Transverse colon (tissue), 4 donors: Measurements from ENCODE around the gene TMEM208. TPM values are rescaled to one million over a fixed set of nuclear protein-coding genes. Genes with fewer than 3 reads are reported as not detected.

Experiments
- DNase-seq: peaks from one replicate; pipeline ENCODE4 v3.0.0-alpha.2; 2019
- H3K27ac ChIP-seq, 4 donors: fragments of 200-600 bp; sonication (generic); 2 replicates each; pipeline ENCODE4 v1.5.1; 2016 to 2018; ENCODE audit warnings: inconsistent platforms in 4 of 4
- H3K27me3 ChIP-seq: fragments of 200-600 bp; sonication (generic); 2 replicates; pipeline ENCODE4 v1.5.1; 2017; ENCODE audit warnings: inconsistent platforms
- H3K36me3 ChIP-seq, 4 donors: fragments of 200-600 bp; sonication (generic); 2 replicates each; pipeline ENCODE4 v1.5.1; 2017 to 2019; ENCODE audit warnings: inconsistent platforms in 4 of 4
- H3K4me1 ChIP-seq, 4 donors: fragments of 200-600 bp; sonication (generic); 2 replicates each; pipeline ENCODE4 v1.5.1; 2017 to 2020; ENCODE audit warnings: inconsistent platforms in 4 of 4
- H3K4me3 ChIP-seq, 4 donors: fragments of 200-600 bp; sonication (generic); 1 replicate in 1 of 4; 2 replicates in 3 of 4; pipeline versions ENCODE4 v1.5.1 to v1.6.1; 2017 to 2019; ENCODE audit warnings: inconsistent platforms in 4 of 4
- H3K9me3 ChIP-seq, 2 donors: fragments of 200-600 bp; sonication (generic); 2 replicates each; pipeline ENCODE4 v1.5.1; 2017 to 2019; ENCODE audit warnings: inconsistent platforms in 2 of 2
- EP300 ChIP-seq: sonication (generic); formaldehyde crosslinking; IDR thresholded peaks from one replicate; pipeline ENCODE4 v1.6.1; 2017; ENCODE audit warnings: antibody characterized with exemption, low read depth
- POLR2A ChIP-seq: fragments of 450-650 bp; IDR thresholded peaks from one replicate; pipeline ENCODE4 v1.6.1; 2016; ENCODE audit warnings: antibody characterized with exemption, mild to moderate bottlenecking, moderate library complexity
- POLR2AphosphoS5 ChIP-seq, 3 donors: sonication (generic); formaldehyde crosslinking; IDR thresholded peaks; one replicate each; pipeline ENCODE4 v1.6.1; 2016; ENCODE audit warnings: antibody characterized with exemption in 3 of 3
- WGBS, 2 donors: methylation state at CpG; one replicate each; pipeline ENCODE4 v1.1.5; 2018; ENCODE audit warnings: low coverage in 1 of 2; 5-methylcytosine and 5-hydroxymethylcytosine counted together
- in situ Hi-C, 4 donors: fragments of 200-750 bp; cut with MboI; loops; one replicate each; pipeline versions ENCODE4 v1.15.0 to v1.15.1; 2017; ENCODE audit warnings: low sequenced_read_pairs in 3 of 4, low pct_ligation_motif_present in 1 of 4, low pct_unique_long_range_greater_than_20kb in 1 of 4
- intact Hi-C: fragments of 100-400 bp; cut with DNase I; formaldehyde crosslinking; loops from one replicate; pipeline ENCODE4 v1.15.1; 2023; ENCODE audit warnings: low total_unique reads
- total RNA-seq, 4 donors: library from RNA; depleted of rRNA; stranded (reverse); fragments of >200 nt; gene quantifications; one replicate each; pipeline ENCODE4 v1.1.0, GENCODE V29; 2016
- TF ChIP-seq, protein P1 (sequence below), 5 experiments: fragments of 200-600 bp in 3 of 5; fragments of 450-650 bp in 2 of 5; sonication (generic) in 3 of 5; IDR thresholded peaks; 1 replicate in 2 of 5; 2 replicates in 3 of 5; pipeline ENCODE4 v1.5.1; 2016 to 2017; ENCODE audit warnings: antibody characterized with exemption in 5 of 5, inconsistent platforms in 3 of 5, mild to moderate bottlenecking in 2 of 5, moderate library complexity in 1 of 5

The TMEM208 gene
- total RNA-seq, 4 donors from 2014 or later, result 29.5 to 50.2 (median 39.3) TPM; not detected in 1

DNA sequence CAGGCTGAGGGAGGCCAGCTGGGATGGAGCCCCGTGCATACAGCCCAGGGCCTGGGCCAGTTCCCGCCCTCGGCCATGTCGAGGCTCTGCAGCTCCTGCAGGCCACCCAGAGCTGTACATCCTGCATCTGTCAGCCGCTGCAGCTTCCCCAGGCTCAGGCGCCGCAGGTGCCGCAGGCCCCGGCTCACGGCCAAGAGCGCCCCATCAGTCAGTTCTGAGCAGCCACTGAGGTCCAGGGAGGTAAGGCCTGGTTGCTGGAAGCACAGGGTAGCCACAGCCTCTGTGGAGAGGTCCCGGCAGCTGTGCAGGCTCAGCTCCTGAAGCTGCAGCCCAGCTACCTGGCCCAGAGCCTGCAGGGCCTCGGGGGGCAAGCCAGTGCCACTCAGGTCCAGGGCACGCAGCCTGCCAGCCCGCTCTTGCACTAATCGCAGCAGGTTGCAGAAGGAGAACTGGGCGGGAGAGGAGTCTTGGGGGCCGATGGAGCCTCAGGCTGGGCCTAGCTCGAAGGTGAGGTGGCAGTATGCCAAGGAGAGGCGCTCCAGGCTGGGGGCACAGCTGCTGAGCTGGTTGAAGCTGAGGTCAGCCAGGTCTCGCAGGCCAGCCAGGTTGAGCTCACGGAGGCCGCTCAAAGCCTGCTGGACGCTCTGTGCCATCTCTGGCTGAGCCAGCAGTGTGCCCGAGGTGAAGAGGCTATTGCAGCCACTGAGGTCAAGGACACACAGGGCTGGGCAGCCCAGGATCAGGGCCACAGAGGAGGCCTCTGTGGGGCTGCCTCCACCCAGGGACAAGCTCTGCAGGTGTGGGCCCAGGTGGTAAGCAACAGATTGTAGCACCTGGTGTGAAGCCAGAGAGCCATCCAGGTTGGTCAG lies 16.6 kb upstream of the TMEM208 start:
- in situ Hi-C loops, result no loop called here
- no peaks in the 10 kb centered on the region for H3K27me3 ChIP-seq
- H3K9me3 ChIP-seq, result no peaks in the 10 kb centered on the region
- intact Hi-C loops, result no loop called here
- no peak overlapping the region for H3K27ac ChIP-seq
- no peaks in the 10 kb centered on the region for H3K4me1 ChIP-seq
- H3K4me3 ChIP-seq, result no peak overlapping the region
- no peaks in the 10 kb centered on the region for H3K36me3 ChIP-seq
- WGBS, 2 donors, result 89% methylated on average over 21 of the region's 25 CpGs; no CpG with 5 or more reads in 1 of the 2 donors
- TF ChIP-seq, protein P1, sequence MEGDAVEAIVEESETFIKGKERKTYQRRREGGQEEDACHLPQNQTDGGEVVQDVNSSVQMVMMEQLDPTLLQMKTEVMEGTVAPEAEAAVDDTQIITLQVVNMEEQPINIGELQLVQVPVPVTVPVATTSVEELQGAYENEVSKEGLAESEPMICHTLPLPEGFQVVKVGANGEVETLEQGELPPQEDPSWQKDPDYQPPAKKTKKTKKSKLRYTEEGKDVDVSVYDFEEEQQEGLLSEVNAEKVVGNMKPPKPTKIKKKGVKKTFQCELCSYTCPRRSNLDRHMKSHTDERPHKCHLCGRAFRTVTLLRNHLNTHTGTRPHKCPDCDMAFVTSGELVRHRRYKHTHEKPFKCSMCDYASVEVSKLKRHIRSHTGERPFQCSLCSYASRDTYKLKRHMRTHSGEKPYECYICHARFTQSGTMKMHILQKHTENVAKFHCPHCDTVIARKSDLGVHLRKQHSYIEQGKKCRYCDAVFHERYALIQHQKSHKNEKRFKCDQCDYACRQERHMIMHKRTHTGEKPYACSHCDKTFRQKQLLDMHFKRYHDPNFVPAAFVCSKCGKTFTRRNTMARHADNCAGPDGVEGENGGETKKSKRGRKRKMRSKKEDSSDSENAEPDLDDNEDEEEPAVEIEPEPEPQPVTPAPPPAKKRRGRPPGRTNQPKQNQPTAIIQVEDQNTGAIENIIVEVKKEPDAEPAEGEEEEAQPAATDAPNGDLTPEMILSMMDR (IDR thresholded peaks at IDR 0.05), result no peak
- TF ChIP-seq EP300, result no peak
- no peak for TF ChIP-seq POLR2A
- TF ChIP-seq POLR2AphosphoS5 (IDR thresholded peaks at IDR 0.05), result no peak
- DNase-seq, result no peak

DNA sequence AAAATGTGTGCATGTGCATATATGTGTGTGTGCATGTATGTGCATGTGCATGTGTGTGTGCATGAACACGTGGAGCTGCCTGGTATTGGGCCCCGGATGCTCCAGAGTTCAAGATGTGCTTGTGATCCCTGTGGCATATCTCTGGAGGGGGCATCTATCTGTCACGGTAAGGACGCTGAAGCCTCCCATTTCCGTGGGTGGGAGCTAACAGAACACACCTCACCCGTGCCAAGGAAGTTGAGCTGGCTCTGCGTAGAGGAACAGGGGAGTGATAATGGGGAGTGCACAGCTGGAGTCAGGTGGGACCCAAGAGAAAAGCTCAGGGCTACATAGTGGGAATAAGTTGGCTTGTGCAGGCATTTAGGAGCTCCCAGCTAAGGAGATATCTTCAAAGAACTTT lies 15.3 kb upstream of the TMEM208 start:
- intact Hi-C loops, result no loop called here
- no peak for DNase-seq
- in situ Hi-C loops, result no loop called here
- Histone ChIP-seq H3K27me3 (no peaks in the 10 kb centered on the region), H3K27ac (no peak overlapping the region), H3K4me1 (no peaks in the 10 kb centered on the region), H3K9me3 (no peaks in the 10 kb centered on the region), H3K4me3 (no peak overlapping the region), H3K36me3 (no peaks in the 10 kb centered on the region)
- TF ChIP-seq POLR2A, result no peak
- no peak for TF ChIP-seq EP300
- TF ChIP-seq, protein P1 (IDR thresholded peaks at IDR 0.05), result no peak
- no peak for TF ChIP-seq POLR2AphosphoS5 (IDR thresholded peaks at IDR 0.05)
- WGBS, 2 donors, result 80 to 83% methylated on average over 1 to 7 of the region's 7 CpGs

DNA sequence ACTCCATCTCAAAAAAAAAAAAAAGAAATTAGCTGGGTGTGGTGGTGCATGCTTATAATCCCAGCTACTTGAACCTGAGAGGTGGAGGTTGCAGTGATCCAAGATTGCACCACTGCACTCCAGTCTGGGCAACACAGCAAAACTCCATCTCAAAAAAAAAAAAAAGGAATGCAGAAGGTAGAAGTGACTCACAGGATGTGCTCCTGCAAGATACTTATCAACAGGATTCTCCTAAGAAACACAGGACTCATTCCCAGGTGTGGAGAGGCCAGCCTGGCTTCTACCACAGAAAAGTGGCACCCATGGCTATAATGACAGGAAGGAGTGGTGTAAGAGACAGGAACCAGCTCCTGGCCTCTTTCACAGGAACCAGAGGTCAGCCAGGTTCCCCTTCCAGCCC lies 14.2 kb upstream of the TMEM208 start:
- in situ Hi-C loops (no loop called here), intact Hi-C loops (no loop called here)
- Histone ChIP-seq H3K9me3 (no peaks in the 10 kb centered on the region), H3K27ac (no peak overlapping the region), H3K4me3 (no peak overlapping the region), H3K36me3 (no peaks in the 10 kb centered on the region), H3K4me1 (no peaks in the 10 kb centered on the region), H3K27me3 (no peaks in the 10 kb centered on the region)
- no peak for DNase-seq
- TF ChIP-seq POLR2AphosphoS5 (IDR thresholded peaks at IDR 0.05), result no peak
- TF ChIP-seq, protein P1 (IDR thresholded peaks at IDR 0.05), result no peak
- no peak for TF ChIP-seq POLR2A
- no peak for TF ChIP-seq EP300

DNA sequence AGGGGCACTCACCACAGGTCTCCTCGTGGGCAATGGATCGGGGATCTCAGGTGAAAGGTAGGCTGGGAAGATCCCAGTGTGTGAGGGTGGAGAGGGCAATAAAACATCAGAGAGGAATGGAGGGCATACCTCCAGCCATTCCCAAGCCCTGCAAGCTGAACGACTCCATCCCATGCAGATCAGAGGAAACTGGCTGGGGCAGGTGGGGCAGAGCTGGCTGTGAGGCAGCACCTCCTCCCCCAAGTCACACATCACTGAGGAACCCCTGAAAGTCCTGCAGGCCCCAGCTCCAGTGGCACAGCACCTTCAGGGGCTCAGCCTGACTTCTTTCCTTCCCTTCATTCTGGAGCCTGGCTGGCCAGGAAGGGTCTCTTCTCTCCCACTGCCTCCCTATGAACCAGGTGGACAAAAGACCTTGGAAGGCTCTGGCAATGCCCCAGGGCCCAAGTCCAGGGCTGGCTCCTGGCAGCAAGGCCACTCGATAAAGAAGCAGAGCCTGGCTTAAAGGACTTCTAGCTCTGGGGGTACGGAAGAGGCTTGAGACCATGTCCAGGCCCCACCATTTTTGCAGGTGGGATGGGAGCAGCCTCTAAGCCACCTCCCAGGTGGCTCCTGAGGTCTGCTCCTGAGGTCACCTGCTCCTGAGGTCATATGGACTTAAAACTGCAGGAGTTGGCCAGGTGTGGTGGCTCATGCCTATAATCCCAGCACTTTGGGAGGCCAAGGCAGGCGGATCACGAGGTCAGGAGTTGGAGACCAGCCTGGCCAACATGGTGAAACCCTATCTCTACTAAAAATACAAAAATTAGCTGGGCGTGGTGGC lies 13.5 kb upstream of the TMEM208 start:
- Histone ChIP-seq H3K4me3 (no peak overlapping the region), H3K27ac (no peak overlapping the region), H3K27me3 (no peaks in the 10 kb centered on the region), H3K4me1 (no peaks in the 10 kb centered on the region), H3K9me3 (no peaks in the 10 kb centered on the region), H3K36me3 (no peaks in the 10 kb centered on the region)
- WGBS, 2 donors, result 80% methylated on average over 8 of the region's 8 CpGs; no CpG with 5 or more reads in 1 of the 2 donors
- intact Hi-C loops (no loop called here), in situ Hi-C loops (no loop called here)
- DNase-seq, result no peak
- TF ChIP-seq POLR2A (no peak), EP300 (no peak), POLR2AphosphoS5 (IDR thresholded peaks at IDR 0.05) (no peak)
- TF ChIP-seq, protein P1 (IDR thresholded peaks at IDR 0.05), result no peak
